Measurements from ENCODE around the gene SLC15A4.
A peak's percentile ranks its signal among the peaks of the same experiment; 100 is the strongest.

SLC15A4 gene

GRCh38 chr12:128823916-128824839, at the start of gene SLC15A4:
Gene SLC15A4 (minus strand): TSS chr12:128823958. CDS start chr12:128823943, 15 bp downstream.
- peak; percentile 2 for DNase-seq (ENCODE audit: low read depth, low spot score)
- Histone ChIP-seq H3K9me3 (ENCODE audit: low read depth, low read length) (no peaks in the 10 kb centered on the region), H3K9ac (ENCODE audit: insufficient read length) (peak within 1 kb of the TSS; percentile 79), H3K36me3 (ENCODE audit: insufficient read depth, low read length) (no peaks in the 10 kb centered on the region), H3K27ac (0 out of 2 replicates have a peak within 1 kb of the TSS, but pooled peaks have one; percentile 36), H3K4me3 (peak within 1 kb of the TSS; percentile 89)
- TF ChIP-seq POLR2AphosphoS5 (IDR thresholded peaks at IDR 0.05; ENCODE audit: borderline replicate concordance, low read depth, low read length) (peak; percentile 98), FOXP2 (optimal IDR thresholded peaks at IDR 0.05; ENCODE audit: control extremely low read depth, extremely low read length, insufficient read depth) (no peak), EZH2 (IDR thresholded peaks at IDR 0.05) (no peak)

- Histone ChIP-seq H3K9me3 (ENCODE audit: low read depth, low read length) (no peaks in the 10 kb centered on the region), H3K27ac (no peak overlapping the region), H3K4me3 (no peak overlapping the region), H3K9ac (ENCODE audit: insufficient read length) (no peak overlapping the region), H3K36me3 (ENCODE audit: insufficient read depth, low read length) (no peaks in the 10 kb centered on the region)
- DNase-seq (ENCODE audit: low read depth, low spot score): no peak
- TF ChIP-seq FOXP2 (optimal IDR thresholded peaks at IDR 0.05; ENCODE audit: control extremely low read depth, extremely low read length, insufficient read depth): no peak
- no peak for TF ChIP-seq EZH2 (IDR thresholded peaks at IDR 0.05)
- no peak for TF ChIP-seq POLR2AphosphoS5 (IDR thresholded peaks at IDR 0.05; ENCODE audit: borderline replicate concordance, low read depth, low read length)
Observed at GRCh38 chr12:128872303-128872702, 48.5 kb upstream of the SLC15A4 start.

- TF ChIP-seq FOXP2 (optimal IDR thresholded peaks at IDR 0.05; ENCODE audit: control extremely low read depth, extremely low read length, insufficient read depth) (no peak), POLR2AphosphoS5 (IDR thresholded peaks at IDR 0.05; ENCODE audit: borderline replicate concordance, low read depth, low read length) (no peak), EZH2 (IDR thresholded peaks at IDR 0.05) (no peak)
- no peaks in the 10 kb centered on the region for H3K9me3 ChIP-seq (ENCODE audit: low read depth, low read length)
- DNase-seq (ENCODE audit: low read depth, low spot score): no peak
- H3K4me3 ChIP-seq: no peak overlapping the region
- H3K9ac ChIP-seq (ENCODE audit: insufficient read length): no peak overlapping the region
- no peaks in the 10 kb centered on the region for H3K36me3 ChIP-seq (ENCODE audit: insufficient read depth, low read length)
- no peak overlapping the region for H3K27ac ChIP-seq
Observed at GRCh38 chr12:128871516-128871892, 47.7 kb upstream of the SLC15A4 start.

GRCh38 chr12:128867466-128867865, 43.7 kb upstream of the SLC15A4 start:
- Histone ChIP-seq H3K4me3 (no peak overlapping the region), H3K27ac (no peak overlapping the region), H3K36me3 (ENCODE audit: insufficient read depth, low read length) (no peaks in the 10 kb centered on the region), H3K9me3 (ENCODE audit: low read depth, low read length) (no peaks in the 10 kb centered on the region), H3K9ac (ENCODE audit: insufficient read length) (no peak overlapping the region)
- no peak for DNase-seq (ENCODE audit: low read depth, low spot score)
- TF ChIP-seq EZH2 (IDR thresholded peaks at IDR 0.05) (no peak), POLR2AphosphoS5 (IDR thresholded peaks at IDR 0.05; ENCODE audit: borderline replicate concordance, low read depth, low read length) (no peak), FOXP2 (optimal IDR thresholded peaks at IDR 0.05; ENCODE audit: control extremely low read depth, extremely low read length, insufficient read depth) (no peak)

- Histone ChIP-seq H3K4me3 (no peak overlapping the region), H3K9me3 (ENCODE audit: low read depth, low read length) (no peaks in the 10 kb centered on the region), H3K36me3 (ENCODE audit: insufficient read depth, low read length) (no peaks in the 10 kb centered on the region), H3K27ac (no peak overlapping the region), H3K9ac (ENCODE audit: insufficient read length) (no peak overlapping the region)
- DNase-seq (ENCODE audit: low read depth, low spot score): no peak
- TF ChIP-seq POLR2AphosphoS5 (IDR thresholded peaks at IDR 0.05; ENCODE audit: borderline replicate concordance, low read depth, low read length) (no peak), FOXP2 (optimal IDR thresholded peaks at IDR 0.05; ENCODE audit: control extremely low read depth, extremely low read length, insufficient read depth) (no peak)
Observed at GRCh38 chr12:128864516-128865186, 40.9 kb upstream of the SLC15A4 start.

GRCh38 chr12:128863957-128864356, 40.2 kb upstream of the SLC15A4 start:
- H3K36me3 ChIP-seq (ENCODE audit: insufficient read depth, low read length): no peaks in the 10 kb centered on the region

GRCh38 chr12:128861226-128862016, 37.7 kb upstream of the SLC15A4 start:
- DNase-seq (ENCODE audit: low read depth, low spot score): no peak
- Histone ChIP-seq H3K27ac (no peak overlapping the region), H3K36me3 (ENCODE audit: insufficient read depth, low read length) (no peaks in the 10 kb centered on the region), H3K4me3 (no peak overlapping the region), H3K9ac (ENCODE audit: insufficient read length) (no peak overlapping the region), H3K9me3 (ENCODE audit: low read depth, low read length) (no peaks in the 10 kb centered on the region)
- TF ChIP-seq EZH2 (IDR thresholded peaks at IDR 0.05): no peak
- no peak for TF ChIP-seq POLR2AphosphoS5 (IDR thresholded peaks at IDR 0.05; ENCODE audit: borderline replicate concordance, low read depth, low read length)
- TF ChIP-seq FOXP2 (optimal IDR thresholded peaks at IDR 0.05; ENCODE audit: control extremely low read depth, extremely low read length, insufficient read depth): no peak

More at GRCh38 chr12:128863957-128864356, 40.2 kb upstream of the SLC15A4 start:
- H3K27ac ChIP-seq: no peak overlapping the region
- no peak overlapping the region for H3K9ac ChIP-seq (ENCODE audit: insufficient read length)
- H3K4me3 ChIP-seq: no peak overlapping the region
- DNase-seq (ENCODE audit: low read depth, low spot score): no peak
- no peaks in the 10 kb centered on the region for H3K9me3 ChIP-seq (ENCODE audit: low read depth, low read length)
- TF ChIP-seq EZH2 (IDR thresholded peaks at IDR 0.05): no peak
- no peak for TF ChIP-seq FOXP2 (optimal IDR thresholded peaks at IDR 0.05; ENCODE audit: control extremely low read depth, extremely low read length, insufficient read depth)
- no peak for TF ChIP-seq POLR2AphosphoS5 (IDR thresholded peaks at IDR 0.05; ENCODE audit: borderline replicate concordance, low read depth, low read length)

GRCh38 chr12:128859311-128859710, 35.6 kb upstream of the SLC15A4 start:
- no peak overlapping the region for H3K9ac ChIP-seq (ENCODE audit: insufficient read length)
- H3K9me3 ChIP-seq (ENCODE audit: low read depth, low read length): no peaks in the 10 kb centered on the region
- no peak for DNase-seq (ENCODE audit: low read depth, low spot score)
- TF ChIP-seq POLR2AphosphoS5 (IDR thresholded peaks at IDR 0.05; ENCODE audit: borderline replicate concordance, low read depth, low read length) (no peak), FOXP2 (optimal IDR thresholded peaks at IDR 0.05; ENCODE audit: control extremely low read depth, extremely low read length, insufficient read depth) (no peak), EZH2 (IDR thresholded peaks at IDR 0.05) (no peak)
- no peak overlapping the region for H3K27ac ChIP-seq
- no peaks in the 10 kb centered on the region for H3K36me3 ChIP-seq (ENCODE audit: insufficient read depth, low read length)
- no peak overlapping the region for H3K4me3 ChIP-seq
